Frontal cortex (tissue), 4 donors: Measurements from ENCODE around the gene TGFBI. TPM values are rescaled to one million over a fixed set of nuclear protein-coding genes. Genes with fewer than 3 reads are reported as not detected.

Source experiments
- DNase-seq, 2 donors: peaks; one replicate each; pipeline ENCODE4 v3.0.0; 2012; ENCODE audit warnings: low spot score in 2 of 2
- FAIRE-seq: peaks from 2 replicates; lab custom pipeline; 2012; peaks lifted over from hg19 to GRCh38; lab: Jason Lieb, UNC
- total RNA-seq: library from RNA; depleted of rRNA; stranded (reverse); fragments of >200 nt; gene quantifications from one replicate; pipeline ENCODE4 v1.2.3, GENCODE V29; 2014
- donor health status: control.
- donor health status: control.
- donor health status: control.

The TGFBI gene
- total RNA-seq, 1 donor from 2014 or later: 4.9 TPM

- FAIRE-seq: no peak
- DNase-seq: no peak
Observed at GRCh38 chr5:136058972-136059354, 30.2 kb downstream of the TGFBI start.

GRCh38 chr5:136060963-136061362 is 32.2 kb downstream of the TGFBI start:
- FAIRE-seq: no peak

GRCh38 chr5:136061630-136062365 is 33.0 kb downstream of the TGFBI start:
- DNase-seq: no peak
- no peak for FAIRE-seq

More at GRCh38 chr5:136060963-136061362, 32.2 kb downstream of the TGFBI start:
- DNase-seq: no peak

- no peak for DNase-seq
- no peak for FAIRE-seq
Observed at GRCh38 chr5:136062366-136063274, 33.8 kb downstream of the TGFBI start.

GRCh38 chr5:136063778-136064465 is 35.1 kb downstream of the TGFBI start:
- DNase-seq: no peak
- no peak for FAIRE-seq

- no peak for FAIRE-seq
- no peak for DNase-seq
Observed at GRCh38 chr5:136064510-136064909, 35.7 kb downstream of the TGFBI start.

- FAIRE-seq: no peak
- no peak for DNase-seq
Observed at GRCh38 chr5:136065588-136065987, 36.8 kb downstream of the TGFBI start.

- FAIRE-seq: no peak
- DNase-seq: no peak
Observed at GRCh38 chr5:136066661-136067271, 38.0 kb downstream of the TGFBI start.

- DNase-seq (no peak), FAIRE-seq (no peak)
Observed at GRCh38 chr5:136067422-136067821, 38.6 kb downstream of the TGFBI start.

GRCh38 chr5:136070486-136071285 is 41.9 kb downstream of the TGFBI start:
- FAIRE-seq (no peak), DNase-seq (no peak)

- no peak for DNase-seq
- no peak for FAIRE-seq
Observed at GRCh38 chr5:136073714-136074529, 45.1 kb downstream of the TGFBI start.

- FAIRE-seq (no peak), DNase-seq (no peak)
Observed at GRCh38 chr5:136075466-136075891, 46.7 kb downstream of the TGFBI start.

- FAIRE-seq: no peak
- no peak for DNase-seq
Observed at GRCh38 chr5:136076067-136076466, 47.3 kb downstream of the TGFBI start.

GRCh38 chr5:136076881-136077445 is 48.2 kb downstream of the TGFBI start:
- FAIRE-seq: no peak
- DNase-seq: no peak

- FAIRE-seq: no peak
Observed at GRCh38 chr5:136079195-136079985, 50.6 kb downstream of the TGFBI start.

GRCh38 chr5:136080113-136080482 is 51.3 kb downstream of the TGFBI start:
- DNase-seq (no peak), FAIRE-seq (no peak)

More at GRCh38 chr5:136079195-136079985, 50.6 kb downstream of the TGFBI start:
- DNase-seq: no peak

- no peak for FAIRE-seq
- peak in 1 of 2 donors; percentile 80 for DNase-seq
Observed at GRCh38 chr5:136080483-136081216, 51.9 kb downstream of the TGFBI start.
